Parathyroid adenoma (tissue), 2 donors: ENCODE data around the gene PRMT5.
"Not testable (repeated sequence)": the region's sequence is repeated elsewhere in the genome, so short reads cannot be mapped to it uniquely, and the experiment has no call there.

ENCODE experiments used
- H2AFZ ChIP-seq: fragments of 300-600 bp; sonication (generic); one replicate; pipeline ENCODE4 v1.7.0; 2017; ENCODE audit warnings: antibody characterized with exemption, mild to moderate bottlenecking
- H3K27ac ChIP-seq: fragments of 300-600 bp; sonication (generic); one replicate; pipeline ENCODE4 v1.7.0; 2017
- H3K27me3 ChIP-seq: fragments of 300-600 bp; sonication (generic); one replicate; pipeline ENCODE4 v1.7.0; 2017; ENCODE audit warnings: low read length; ENCODE audit not compliant: control insufficient read depth, insufficient read depth
- H3K36me3 ChIP-seq: fragments of 300-600 bp; sonication (generic); one replicate; pipeline ENCODE4 v1.7.0; 2017; ENCODE audit warnings: low read length; ENCODE audit not compliant: control insufficient read depth, insufficient read depth
- H3K4me1 ChIP-seq: fragments of 300-600 bp; sonication (generic); one replicate; pipeline ENCODE4 v1.7.0; 2017; ENCODE audit warnings: control low read depth
- H3K4me2 ChIP-seq: fragments of 300-600 bp; sonication (generic); one replicate; pipeline ENCODE4 v1.7.0; 2017; ENCODE audit warnings: low read length
- H3K4me3 ChIP-seq: fragments of 300-600 bp; sonication (generic); one replicate; pipeline ENCODE4 v1.7.0; 2017; ENCODE audit warnings: low read depth, low read length
- H3K79me2 ChIP-seq: fragments of 300-600 bp; sonication (generic); one replicate; pipeline ENCODE4 v1.7.0; 2017; ENCODE audit warnings: control low read depth
- H3K9ac ChIP-seq: fragments of 300-600 bp; sonication (generic); one replicate; pipeline ENCODE4 v1.7.0; 2017; ENCODE audit warnings: mild to moderate bottlenecking
- H3K9me3 ChIP-seq: fragments of 300-600 bp; sonication (generic); one replicate; pipeline ENCODE4 v1.7.0; 2017; ENCODE audit warnings: low read length; ENCODE audit not compliant: control insufficient read depth
- CTCF ChIP-seq: fragments of 300-600 bp; sonication (generic); IDR thresholded peaks from one replicate; pipeline ENCODE4 v1.7.0; 2017; ENCODE audit warnings: antibody characterized with exemption, mild to moderate bottlenecking
- donor health status: primary hyperparathyroidism.

Gene PRMT5

GRCh38 chr14:22952418-22952817, 23.2 kb upstream of the PRMT5 start:
- no peak overlapping the region for H3K4me2 ChIP-seq
- H3K27me3 ChIP-seq, result no peaks in the 10 kb centered on the region
- no peak overlapping the region for H3K9ac ChIP-seq
- H3K4me3 ChIP-seq, result no peak overlapping the region
- H3K27ac ChIP-seq, result no peak overlapping the region
- H3K9me3 ChIP-seq, result no peaks in the 10 kb centered on the region
- no peaks in the 10 kb centered on the region for H3K79me2 ChIP-seq
- H3K4me1 ChIP-seq, result peaks cover 11% of the 10 kb centered on the region
- no peak for TF ChIP-seq CTCF
- no peak overlapping the region for H2AFZ ChIP-seq
- no peaks in the 10 kb centered on the region for H3K36me3 ChIP-seq

DNA sequence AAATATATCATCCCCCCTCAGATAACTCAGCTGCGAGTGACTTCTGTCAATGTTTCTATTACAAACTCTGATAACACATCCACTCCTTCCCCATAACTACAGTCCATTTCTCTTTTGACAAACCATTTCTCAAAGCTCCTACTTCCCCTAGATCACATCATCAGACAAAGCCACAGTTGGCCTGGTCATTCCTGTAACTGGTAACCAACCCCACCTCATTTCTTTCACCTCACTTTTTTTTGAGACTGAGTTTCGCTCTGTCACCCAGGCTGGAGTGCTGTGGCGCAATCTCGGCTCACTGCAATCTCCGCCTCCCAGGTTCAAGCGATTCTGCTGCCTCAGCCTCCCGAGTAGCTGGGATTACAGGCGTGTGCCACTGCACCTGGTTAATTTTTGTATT, 22.6 kb upstream of the PRMT5 start:
- peaks cover 11% of the 10 kb centered on the region for H3K4me1 ChIP-seq
- not testable (repeated sequence) for H3K36me3 ChIP-seq, H3K27me3 ChIP-seq

DNA sequence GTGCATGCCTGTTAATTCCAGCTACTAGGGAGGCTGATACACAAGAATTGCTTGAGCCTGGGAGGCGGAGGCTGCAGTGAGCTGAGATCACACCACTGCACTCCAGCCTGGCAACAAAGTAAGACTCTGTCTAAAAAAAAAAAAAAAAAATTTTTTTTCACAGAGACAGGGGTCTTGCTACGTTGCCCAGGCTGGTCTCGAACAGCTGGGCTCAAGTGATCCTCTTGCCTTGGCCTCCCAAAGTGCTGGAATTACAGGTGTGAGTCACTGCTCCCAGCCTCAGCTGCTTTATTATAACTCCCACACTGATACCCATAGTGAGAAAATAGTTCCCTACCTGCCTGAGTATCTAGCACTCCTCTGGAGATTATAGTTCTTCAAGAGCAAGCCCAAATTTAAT, 16.5 kb upstream of the PRMT5 start:
- Histone ChIP-seq H2AFZ (no peak overlapping the region), H3K9me3 (no peaks in the 10 kb centered on the region), H3K27ac (no peak overlapping the region), H3K4me2 (no peak overlapping the region), H3K36me3 (no peaks in the 10 kb centered on the region), H3K9ac (no peak overlapping the region), H3K4me1 (no peaks in the 10 kb centered on the region), H3K4me3 (no peak overlapping the region), H3K79me2 (no peaks in the 10 kb centered on the region), H3K27me3 (no peaks in the 10 kb centered on the region)
- TF ChIP-seq CTCF, result no peak

More for the DNA sequence above, 22.6 kb upstream of the PRMT5 start:
- not testable (repeated sequence) for H3K9ac ChIP-seq, H3K79me2 ChIP-seq, H3K27ac ChIP-seq, H3K9me3 ChIP-seq, H2AFZ ChIP-seq, H3K4me3 ChIP-seq, H3K4me2 ChIP-seq

GRCh38 chr14:22939684-22940083, 10.5 kb upstream of the PRMT5 start:
- Histone ChIP-seq H3K27ac (no peak overlapping the region), H3K4me3 (no peak overlapping the region)

GRCh38 chr14:22935156-22935555, 6.0 kb upstream of the PRMT5 start:
- no peak overlapping the region for H2AFZ ChIP-seq

More at GRCh38 chr14:22939684-22940083, 10.5 kb upstream of the PRMT5 start:
- Histone ChIP-seq H3K9ac (no peak overlapping the region), H3K9me3 (no peaks in the 10 kb centered on the region), H3K4me2 (no peak overlapping the region), H3K79me2 (no peaks in the 10 kb centered on the region), H2AFZ (no peak overlapping the region), H3K36me3 (no peaks in the 10 kb centered on the region), H3K27me3 (no peaks in the 10 kb centered on the region), H3K4me1 (no peaks in the 10 kb centered on the region)
- TF ChIP-seq CTCF, result no peak

More at GRCh38 chr14:22935156-22935555, 6.0 kb upstream of the PRMT5 start:
- H3K4me1 ChIP-seq, result peaks cover 1% of the 10 kb centered on the region
- H3K36me3 ChIP-seq, result no peaks in the 10 kb centered on the region
- H3K27ac ChIP-seq, result no peak overlapping the region
- H3K27me3 ChIP-seq, result no peaks in the 10 kb centered on the region
- no peaks in the 10 kb centered on the region for H3K79me2 ChIP-seq
- no peak overlapping the region for H3K4me3 ChIP-seq
- no peak overlapping the region for H3K4me2 ChIP-seq
- no peak for TF ChIP-seq CTCF
- H3K9ac ChIP-seq, result no peak overlapping the region
- no peaks in the 10 kb centered on the region for H3K9me3 ChIP-seq
